Mesenchymal stem cell (in vitro differentiated cells and primary cell): ENCODE results near the gene REELD1. TPM values are rescaled to one million over a fixed set of nuclear protein-coding genes. Genes with fewer than 3 reads are reported as not detected.

Experiments
- DNase-seq: peaks from one replicate; pipeline ENCODE4 v3.0.0-alpha.2; 2013
- H2AFZ ChIP-seq: one replicate; pipeline ENCODE4 v1.6.1; 2013; ENCODE audit warnings: low read depth, mild to moderate bottlenecking, control low read depth, inconsistent platforms, low read length, moderate library complexity
- H2AK5ac ChIP-seq: 2 replicates; pipeline ENCODE4 v1.6.1; 2013; ENCODE audit warnings: low read length, moderate library complexity, mild to moderate bottlenecking, inconsistent platforms; ENCODE audit not compliant: severe bottlenecking
- H2BK120ac ChIP-seq: one replicate; pipeline ENCODE4 v1.6.1; 2013; ENCODE audit warnings: low read depth, mild to moderate bottlenecking, inconsistent platforms, low read length, moderate library complexity
- H2BK12ac ChIP-seq, 2 experiments: one replicate each; pipeline ENCODE4 v1.6.1; 2013; ENCODE audit warnings: inconsistent platforms in 2 of 2, low read length in 2 of 2, mild to moderate bottlenecking in 2 of 2, moderate library complexity in 2 of 2, control low read depth in 1 of 2
- H2BK15ac ChIP-seq: one replicate; pipeline ENCODE4 v1.6.1; 2013; ENCODE audit warnings: mild to moderate bottlenecking, low read depth, inconsistent platforms; ENCODE audit not compliant: poor library complexity, severe bottlenecking
- H2BK5ac ChIP-seq: 2 replicates; pipeline ENCODE4 v1.6.1; 2013; ENCODE audit warnings: low read depth, mild to moderate bottlenecking, low read length, control low read depth, inconsistent platforms; ENCODE audit not compliant: poor library complexity, severe bottlenecking
- H3K14ac ChIP-seq, 2 experiments: one replicate each; pipeline ENCODE4 v1.6.1; 2013; ENCODE audit warnings: inconsistent platforms in 2 of 2, low read length in 2 of 2, control low read depth in 1 of 2, mild to moderate bottlenecking in 1 of 2, moderate library complexity in 1 of 2
- H3K18ac ChIP-seq, 2 experiments: one replicate each; pipeline ENCODE4 v1.6.1; 2013; ENCODE audit warnings: inconsistent platforms in 2 of 2, low read length in 2 of 2, control low read depth in 1 of 2, low read depth in 1 of 2, mild to moderate bottlenecking in 1 of 2
- H3K23ac ChIP-seq, 2 experiments: one replicate each; pipeline ENCODE4 v1.6.1; 2013; ENCODE audit warnings: inconsistent platforms in 2 of 2, low read length in 2 of 2, mild to moderate bottlenecking in 2 of 2, moderate library complexity in 2 of 2, control low read depth in 1 of 2
- H3K27ac ChIP-seq: 2 replicates; pipeline ENCODE4 v1.5.1; 2013; ENCODE audit warnings: mild to moderate bottlenecking, moderate library complexity, low read length, control low read depth, inconsistent platforms; ENCODE audit not compliant: poor library complexity, severe bottlenecking
- H3K27me3 ChIP-seq, 2 experiments: 2 replicates each; pipeline versions ENCODE4 v1.6.1 to v1.7.0; 2013; ENCODE audit warnings: low read length in 2 of 2, mild to moderate bottlenecking in 2 of 2, moderate library complexity in 2 of 2, control low read depth in 1 of 2, inconsistent platforms in 1 of 2; ENCODE audit not compliant: control insufficient read depth in 1 of 2, insufficient read depth in 1 of 2
- H3K36me3 ChIP-seq, 2 experiments: 2 replicates each; pipeline versions ENCODE4 v1.6.1 to v1.7.0; 2013; ENCODE audit warnings: low read length in 2 of 2, control low read depth in 1 of 2, inconsistent platforms in 1 of 2, low read depth in 1 of 2, mild to moderate bottlenecking in 1 of 2; ENCODE audit not compliant: insufficient read depth in 2 of 2, control insufficient read depth in 1 of 2
- H3K4ac ChIP-seq, 2 experiments: one replicate each; pipeline ENCODE4 v1.6.1; 2013; ENCODE audit warnings: inconsistent platforms in 2 of 2, low read length in 2 of 2, mild to moderate bottlenecking in 2 of 2, moderate library complexity in 2 of 2, control low read depth in 1 of 2, low read depth in 1 of 2
- H3K4me1 ChIP-seq: 2 replicates; pipeline ENCODE4 v1.6.1; 2013; ENCODE audit warnings: low read depth, low read length, control low read depth; ENCODE audit not compliant: control insufficient read depth, insufficient read depth
- H3K4me2 ChIP-seq: 2 replicates; pipeline ENCODE4 v1.6.1; 2013; ENCODE audit warnings: low read length, mild to moderate bottlenecking, inconsistent platforms; ENCODE audit not compliant: poor library complexity, severe bottlenecking
- H3K4me3 ChIP-seq, 2 experiments: 2 replicates each; pipeline versions ENCODE4 v1.5.1 to v1.7.0; 2013; ENCODE audit warnings: low read length in 2 of 2, mild to moderate bottlenecking in 2 of 2, control low read depth in 1 of 2, low read depth in 1 of 2; ENCODE audit not compliant: insufficient read depth in 1 of 2
- H3K79me1 ChIP-seq: replicated peaks from 2 replicates; pipeline ENCODE4 v1.6.1; 2013; ENCODE audit warnings: mild to moderate bottlenecking, control low read depth, low read length, inconsistent platforms; ENCODE audit not compliant: poor library complexity, severe bottlenecking
- H3K9ac ChIP-seq: 2 replicates; pipeline ENCODE4 v1.7.0; 2013; ENCODE audit warnings: mild to moderate bottlenecking, low read length, moderate library complexity
- H3K9me3 ChIP-seq: 2 replicates; pipeline ENCODE4 v1.7.0; 2013; ENCODE audit warnings: mild to moderate bottlenecking, low read length; ENCODE audit not compliant: control insufficient read depth
- H4K8ac ChIP-seq: one replicate; pipeline ENCODE4 v1.6.1; 2013; ENCODE audit warnings: inconsistent platforms, mild to moderate bottlenecking, low read length, moderate library complexity
- H4K91ac ChIP-seq: one replicate; pipeline ENCODE4 v1.6.1; 2013; ENCODE audit warnings: mild to moderate bottlenecking, low read length, inconsistent platforms
- WGBS: methylation state at CpG from one replicate; pipeline ENCODE4 v1.1.7; 2013; ENCODE audit warnings: mixed read lengths; 5-methylcytosine and 5-hydroxymethylcytosine counted together
- polyA plus RNA-seq, 2 experiments: library from polyadenylated mRNA; stranded (reverse); fragments of 200-250 nt; gene quantifications; one replicate each; pipeline ENCODE4 v1.2.3, GENCODE V29; 2013

REELD1 gene
- 0.03 TPM for polyA plus RNA-seq (2013, experiment 1 of 2)
- 0.03 TPM for polyA plus RNA-seq (2013, experiment 2 of 2)

GRCh38 chr4:146214238-146214637 lies at the start of gene REELD1:
Gene REELD1 (plus strand): TSS chr4:146214538. CDS start chr4:146216953, 2,415 bp downstream.
- H3K9ac ChIP-seq, result no peak within 1 kb of the TSS
- H3K9me3 ChIP-seq, result no peaks in the 10 kb centered on the region
- no peak within 1 kb of the TSS for H3K4ac ChIP-seq
- no peak within 1 kb of the TSS for H3K4me2 ChIP-seq
- H3K4me3 ChIP-seq, result no peak within 1 kb of the TSS
- peak within 1 kb of the TSS; percentile 38 for H4K8ac ChIP-seq
- DNase-seq, result no peak
- H4K91ac ChIP-seq, result no peak within 1 kb of the TSS
- no peak within 1 kb of the TSS for H2BK12ac ChIP-seq
- no peak within 1 kb of the TSS for H2AK5ac ChIP-seq
- no peak within 1 kb of the TSS for H3K18ac ChIP-seq
- no peak within 1 kb of the TSS for H2BK120ac ChIP-seq
- H2BK5ac ChIP-seq, result no peak within 1 kb of the TSS
- no peaks in the 10 kb centered on the region for H3K36me3 ChIP-seq
- H3K14ac ChIP-seq, result no peak within 1 kb of the TSS
- no peaks in the 10 kb centered on the region for H3K4me1 ChIP-seq
- no peak within 1 kb of the TSS for H2AFZ ChIP-seq
- no peak within 1 kb of the TSS for H3K27ac ChIP-seq
- no peaks in the 10 kb centered on the region for H3K27me3 ChIP-seq
- no peak within 1 kb of the TSS for H2BK15ac ChIP-seq
- no peak within 1 kb of the TSS for H3K23ac ChIP-seq
- H3K79me1 ChIP-seq, result no peaks in the 10 kb centered on the region
- WGBS, result 87% methylated on average over 5 of the region's 5 CpGs

DNA sequence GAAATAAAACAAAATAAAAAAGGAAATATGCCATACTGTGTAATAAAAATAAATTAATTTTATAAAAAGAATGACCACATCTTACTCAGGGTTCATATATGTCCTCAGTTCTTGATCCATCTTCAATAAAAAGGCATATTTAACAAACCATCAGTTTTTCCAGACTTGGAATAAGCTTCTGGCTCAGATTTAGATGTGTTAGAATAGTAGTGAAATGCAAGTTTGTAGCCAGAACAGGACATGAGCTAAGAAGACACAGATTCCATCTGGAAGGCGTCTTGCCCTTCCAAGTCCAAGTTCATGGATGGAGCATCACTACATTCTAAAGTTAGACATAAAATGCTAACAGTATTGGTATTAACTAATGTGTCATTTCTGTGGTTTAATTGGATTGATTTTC lies 49.1 kb upstream of the REELD1 start:
- Histone ChIP-seq H3K79me1 (no peaks in the 10 kb centered on the region), H3K18ac (no peak overlapping the region), H2BK120ac (no peak overlapping the region), H3K4me1 (no peaks in the 10 kb centered on the region), H3K14ac (no peak overlapping the region), H3K9me3 (peaks cover 6% of the 10 kb centered on the region), H2BK12ac (no peak overlapping the region), H4K8ac (no peak overlapping the region), H3K36me3 (no peaks in the 10 kb centered on the region), H4K91ac (no peak overlapping the region), H3K27me3 (no peaks in the 10 kb centered on the region), H2BK5ac (no peak overlapping the region), H2AK5ac (no peak overlapping the region), H3K23ac (no peak overlapping the region), H2AFZ (no peak overlapping the region), H3K27ac (no peak overlapping the region), H3K9ac (no peak overlapping the region), H3K4ac (no peak overlapping the region), H3K4me3 (no peak overlapping the region), H2BK15ac (no peak overlapping the region), H3K4me2 (no peak overlapping the region)
- no CpG with 5 or more reads among the region's 1 CpG for WGBS
- no peak for DNase-seq

DNA sequence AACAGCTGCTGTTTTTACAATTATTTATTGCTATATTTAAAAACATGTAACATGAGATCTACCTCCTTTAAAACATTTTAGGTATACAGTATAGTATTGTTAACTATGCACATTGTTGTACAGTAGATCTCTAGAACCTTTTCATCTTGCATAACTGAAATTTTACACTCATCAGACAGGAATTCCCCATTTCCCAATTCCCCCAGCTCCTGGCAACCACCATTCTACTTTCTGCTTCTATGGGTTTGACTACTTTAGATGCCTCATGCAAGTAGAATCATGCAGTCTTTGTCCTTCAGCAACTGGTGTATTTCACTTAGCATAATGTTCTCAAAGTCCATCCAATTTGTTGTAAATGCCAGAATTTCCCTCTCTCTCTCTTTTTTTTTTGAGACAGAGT lies 48.5 kb upstream of the REELD1 start:
- Histone ChIP-seq H3K4me1 (no peaks in the 10 kb centered on the region), H2AFZ (no peak overlapping the region), H3K4me3 (no peak overlapping the region), H3K36me3 (no peaks in the 10 kb centered on the region), H2AK5ac (no peak overlapping the region), H3K27ac (no peak overlapping the region), H2BK12ac (no peak overlapping the region), H3K14ac (no peak overlapping the region), H4K8ac (no peak overlapping the region), H2BK15ac (no peak overlapping the region), H3K23ac (no peak overlapping the region), H3K27me3 (no peaks in the 10 kb centered on the region), H3K9ac (no peak overlapping the region), H3K18ac (no peak overlapping the region), H2BK120ac (no peak overlapping the region), H3K9me3 (peaks cover 6% of the 10 kb centered on the region), H4K91ac (no peak overlapping the region), H2BK5ac (no peak overlapping the region), H3K4ac (no peak overlapping the region), H3K79me1 (no peaks in the 10 kb centered on the region), H3K4me2 (no peak overlapping the region)
- peak; percentile 23 for DNase-seq

DNA sequence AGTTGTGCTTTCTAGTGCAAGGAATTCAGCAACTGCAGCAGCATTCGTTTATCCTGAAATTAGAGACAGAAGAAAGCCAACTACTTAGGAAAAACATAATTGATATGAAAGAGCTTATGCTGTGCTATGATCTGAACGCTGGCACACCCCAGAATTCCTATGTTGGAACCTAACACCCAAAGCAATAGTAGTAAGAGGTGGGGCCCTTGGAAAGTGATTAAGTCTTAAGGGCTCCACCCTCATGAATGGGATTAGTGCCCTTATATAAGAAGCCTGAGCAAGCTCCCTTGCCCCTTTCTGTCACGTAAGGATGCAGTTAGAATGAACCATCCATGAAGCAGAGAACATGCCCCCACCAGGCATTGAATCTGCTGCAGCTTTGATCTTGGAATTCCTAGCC lies 44.2 kb upstream of the REELD1 start:
- Histone ChIP-seq H2BK120ac (no peak overlapping the region), H3K18ac (no peak overlapping the region), H3K27me3 (no peaks in the 10 kb centered on the region), H2AK5ac (no peak overlapping the region), H3K79me1 (no peaks in the 10 kb centered on the region), H4K91ac (no peak overlapping the region), H3K14ac (no peak overlapping the region), H3K4me3 (no peak overlapping the region), H3K4me2 (no peak overlapping the region), H3K4me1 (no peaks in the 10 kb centered on the region), H4K8ac (no peak overlapping the region), H2BK12ac (no peak overlapping the region), H3K9me3 (no peaks in the 10 kb centered on the region), H3K36me3 (no peaks in the 10 kb centered on the region), H3K27ac (no peak overlapping the region), H3K9ac (no peak overlapping the region), H3K23ac (no peak overlapping the region), H2BK5ac (no peak overlapping the region), H2BK15ac (no peak overlapping the region), H2AFZ (no peak overlapping the region), H3K4ac (no peak overlapping the region)
- DNase-seq, result no peak
- 82% methylated on average over 3 of the region's 3 CpGs for whole genome bisulfite sequencing
